ENCODE measurements around the gene HSPB9. TPM values are rescaled to one million over a fixed set of nuclear protein-coding genes. Genes with fewer than 3 reads are reported as not detected.

HSPB9 gene
- total RNA-seq, 1 donor from 2014 or later: not detected

DNA sequence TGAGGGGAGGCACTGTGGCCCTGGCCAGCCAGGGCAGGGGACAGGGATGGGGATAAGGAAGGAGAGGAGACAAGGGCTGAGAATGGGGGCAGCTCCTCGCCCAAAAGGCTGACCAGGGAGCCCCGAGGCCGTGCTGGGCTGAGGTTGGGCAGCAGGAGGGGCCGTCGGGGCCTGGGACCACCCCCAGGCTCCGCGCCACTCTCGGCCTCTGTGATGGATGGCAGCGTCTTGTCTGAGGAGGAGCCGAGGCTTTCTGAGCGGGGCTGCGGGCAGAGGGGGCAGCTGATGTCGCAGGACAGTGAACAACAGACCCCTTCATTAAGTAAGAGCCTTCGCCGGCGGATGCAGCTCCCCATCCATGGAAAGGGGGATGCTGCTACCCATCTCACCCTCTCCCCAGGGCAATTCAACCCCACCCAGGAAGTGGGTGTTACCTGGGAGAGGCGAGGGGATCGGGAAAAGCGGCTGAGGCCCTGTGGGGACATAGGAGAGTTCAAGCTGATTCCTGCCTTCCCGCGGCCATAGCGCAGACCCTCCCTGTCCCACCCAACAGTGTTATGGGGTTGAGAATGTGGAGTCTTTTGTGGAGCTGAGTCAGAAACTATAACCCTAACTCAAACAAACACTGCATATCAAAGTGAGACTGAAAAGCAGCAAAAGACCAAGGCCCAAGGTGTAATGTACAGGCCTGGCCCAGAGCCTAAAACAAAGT, 41.2 kb downstream of the HSPB9 start:
- DNase-seq (ENCODE audit: extremely low spot score, unreplicated experiment): no peak
- TF ChIP-seq, protein P1, sequence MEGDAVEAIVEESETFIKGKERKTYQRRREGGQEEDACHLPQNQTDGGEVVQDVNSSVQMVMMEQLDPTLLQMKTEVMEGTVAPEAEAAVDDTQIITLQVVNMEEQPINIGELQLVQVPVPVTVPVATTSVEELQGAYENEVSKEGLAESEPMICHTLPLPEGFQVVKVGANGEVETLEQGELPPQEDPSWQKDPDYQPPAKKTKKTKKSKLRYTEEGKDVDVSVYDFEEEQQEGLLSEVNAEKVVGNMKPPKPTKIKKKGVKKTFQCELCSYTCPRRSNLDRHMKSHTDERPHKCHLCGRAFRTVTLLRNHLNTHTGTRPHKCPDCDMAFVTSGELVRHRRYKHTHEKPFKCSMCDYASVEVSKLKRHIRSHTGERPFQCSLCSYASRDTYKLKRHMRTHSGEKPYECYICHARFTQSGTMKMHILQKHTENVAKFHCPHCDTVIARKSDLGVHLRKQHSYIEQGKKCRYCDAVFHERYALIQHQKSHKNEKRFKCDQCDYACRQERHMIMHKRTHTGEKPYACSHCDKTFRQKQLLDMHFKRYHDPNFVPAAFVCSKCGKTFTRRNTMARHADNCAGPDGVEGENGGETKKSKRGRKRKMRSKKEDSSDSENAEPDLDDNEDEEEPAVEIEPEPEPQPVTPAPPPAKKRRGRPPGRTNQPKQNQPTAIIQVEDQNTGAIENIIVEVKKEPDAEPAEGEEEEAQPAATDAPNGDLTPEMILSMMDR (IDR thresholded peaks at IDR 0.05): no peak
- peaks cover 5% of the 10 kb centered on the region for H3K27me3 Mint-ChIP-seq (ENCODE audit: unreplicated experiment)

DNA sequence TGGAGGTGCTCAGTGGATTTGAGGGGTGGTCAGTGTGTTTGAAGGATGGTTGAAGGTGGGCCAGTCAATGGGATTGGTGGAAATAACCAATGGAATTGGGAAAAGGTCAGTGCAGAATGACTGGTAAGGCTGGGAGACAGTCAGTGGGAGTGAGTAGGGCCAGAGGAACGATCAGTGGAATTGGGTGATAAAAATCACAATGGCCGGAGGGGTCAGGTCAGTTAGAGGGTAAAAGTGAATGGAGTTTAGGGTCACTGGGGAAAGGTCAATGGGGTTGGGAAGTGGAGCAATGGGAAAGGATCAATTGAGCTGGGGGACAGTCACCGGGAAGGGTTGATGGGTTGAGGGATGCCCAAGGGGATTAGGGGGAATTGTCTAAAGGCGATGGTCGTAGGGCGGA, 43.1 kb downstream of the HSPB9 start:
- Mint-ChIP-seq H3K9me3 (ENCODE audit: unreplicated experiment) (no peaks in the 10 kb centered on the region), H3K4me3 (ENCODE audit: unreplicated experiment) (no peak overlapping the region), H3K4me1 (ENCODE audit: unreplicated experiment) (no peaks in the 10 kb centered on the region), H3K27ac (ENCODE audit: unreplicated experiment) (no peak overlapping the region), H3K27me3 (ENCODE audit: unreplicated experiment) (peaks cover 5% of the 10 kb centered on the region), H3K36me3 (ENCODE audit: unreplicated experiment) (no peaks in the 10 kb centered on the region)
- no peak for DNase-seq (ENCODE audit: extremely low spot score, unreplicated experiment)
- TF ChIP-seq, protein P1 (IDR thresholded peaks at IDR 0.05): no peak

More for the DNA sequence above, 41.2 kb downstream of the HSPB9 start:
- Mint-ChIP-seq H3K9me3 (ENCODE audit: unreplicated experiment) (no peaks in the 10 kb centered on the region), H3K4me1 (ENCODE audit: unreplicated experiment) (no peaks in the 10 kb centered on the region), H3K4me3 (ENCODE audit: unreplicated experiment) (no peak overlapping the region), H3K27ac (ENCODE audit: unreplicated experiment) (no peak overlapping the region), H3K36me3 (ENCODE audit: unreplicated experiment) (no peaks in the 10 kb centered on the region)

DNA sequence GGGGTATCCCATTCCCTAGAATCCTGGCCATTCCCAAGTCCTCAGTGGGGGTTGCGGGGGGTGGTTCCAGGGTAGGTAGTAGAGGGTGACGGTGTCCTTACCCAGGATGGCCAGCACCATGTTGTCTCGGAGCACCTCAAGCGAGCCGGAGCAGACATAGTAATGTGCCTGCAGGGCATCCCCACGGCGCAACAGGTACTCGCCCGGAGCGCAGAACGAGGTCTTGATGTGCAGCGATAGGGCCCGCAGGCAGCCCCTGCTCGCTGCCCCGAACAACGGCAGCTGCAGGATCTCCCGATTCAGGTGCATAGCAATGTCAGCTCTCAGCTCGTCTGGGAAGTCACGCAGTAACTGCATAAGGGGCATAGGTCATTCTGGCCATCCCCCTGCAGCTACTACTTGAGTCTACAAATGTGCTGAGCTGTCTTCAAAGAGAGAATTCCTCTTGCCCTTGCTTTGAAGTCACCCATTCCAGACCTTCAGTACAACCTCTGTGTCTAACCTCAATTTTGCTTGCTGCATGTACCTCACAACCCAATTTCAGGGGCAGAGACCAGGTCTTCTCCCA, 43.7 kb downstream of the HSPB9 start:
- Mint-ChIP-seq H3K4me3 (ENCODE audit: unreplicated experiment) (no peak overlapping the region), H3K9me3 (ENCODE audit: unreplicated experiment) (no peaks in the 10 kb centered on the region), H3K27ac (ENCODE audit: unreplicated experiment) (no peak overlapping the region), H3K36me3 (ENCODE audit: unreplicated experiment) (no peaks in the 10 kb centered on the region), H3K27me3 (ENCODE audit: unreplicated experiment) (peaks cover 8% of the 10 kb centered on the region), H3K4me1 (ENCODE audit: unreplicated experiment) (no peaks in the 10 kb centered on the region)
- TF ChIP-seq, protein P1 (IDR thresholded peaks at IDR 0.05): no peak
- no peak for DNase-seq (ENCODE audit: extremely low spot score, unreplicated experiment)

DNA sequence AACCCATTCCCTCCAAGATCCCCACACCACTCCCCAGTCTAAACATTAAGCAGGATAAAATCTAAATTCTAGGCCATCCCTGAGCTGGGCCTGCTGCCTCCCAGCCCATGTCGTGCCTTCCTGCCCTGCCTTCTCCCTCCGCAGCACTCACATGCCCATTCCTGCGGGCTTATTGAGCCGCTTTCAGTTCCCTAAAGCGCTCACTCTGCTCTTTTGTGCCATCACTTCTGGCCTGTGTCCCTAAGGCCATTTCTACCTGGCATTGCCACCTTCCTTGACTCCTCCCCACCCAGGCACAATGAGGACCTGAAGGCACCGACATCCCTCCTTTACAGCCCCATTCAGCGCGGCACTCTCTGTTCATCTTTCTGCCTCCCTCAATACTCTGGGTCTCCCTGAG, 45.2 kb downstream of the HSPB9 start:
- Mint-ChIP-seq H3K4me3 (ENCODE audit: unreplicated experiment) (no peak overlapping the region), H3K4me1 (ENCODE audit: unreplicated experiment) (no peaks in the 10 kb centered on the region), H3K27ac (ENCODE audit: unreplicated experiment) (no peak overlapping the region), H3K27me3 (ENCODE audit: unreplicated experiment) (peaks cover 14% of the 10 kb centered on the region), H3K9me3 (ENCODE audit: unreplicated experiment) (no peaks in the 10 kb centered on the region), H3K36me3 (ENCODE audit: unreplicated experiment) (no peaks in the 10 kb centered on the region)
- TF ChIP-seq, protein P1 (IDR thresholded peaks at IDR 0.05): no peak
- no peak for DNase-seq (ENCODE audit: extremely low spot score, unreplicated experiment)

DNA sequence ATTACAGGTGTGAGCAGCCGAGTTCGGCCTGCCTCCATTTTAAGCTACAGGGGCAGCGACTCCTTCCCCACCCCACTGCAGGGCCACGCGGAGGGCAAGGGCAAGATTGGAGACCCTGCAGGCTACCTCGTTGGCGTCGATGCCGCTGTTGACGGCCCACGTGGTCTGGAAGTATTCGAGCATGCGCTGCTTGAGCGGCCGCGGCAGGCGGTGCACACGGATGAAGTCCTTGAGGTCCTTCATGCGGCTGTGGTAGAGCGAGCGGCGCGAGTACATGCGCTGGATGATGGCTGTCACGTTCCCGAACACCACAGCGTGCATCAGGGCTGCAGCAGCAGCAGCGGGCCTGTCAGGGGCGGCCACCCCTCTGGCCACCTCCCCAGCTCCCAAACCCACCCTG, 46.7 kb downstream of the HSPB9 start:
- Mint-ChIP-seq H3K4me3 (ENCODE audit: unreplicated experiment) (no peak overlapping the region), H3K27me3 (ENCODE audit: unreplicated experiment) (peaks cover 16% of the 10 kb centered on the region), H3K4me1 (ENCODE audit: unreplicated experiment) (no peaks in the 10 kb centered on the region), H3K9me3 (ENCODE audit: unreplicated experiment) (no peaks in the 10 kb centered on the region), H3K27ac (ENCODE audit: unreplicated experiment) (no peak overlapping the region), H3K36me3 (ENCODE audit: unreplicated experiment) (no peaks in the 10 kb centered on the region)
- no peak for DNase-seq (ENCODE audit: extremely low spot score, unreplicated experiment)
- TF ChIP-seq, protein P1 (IDR thresholded peaks at IDR 0.05): no peak
